Smooth muscle cell (in vitro differentiated cells): ENCODE data around the gene TACC2. TPM values are rescaled to one million over a fixed set of nuclear protein-coding genes. Genes with fewer than 3 reads are reported as not detected.

ENCODE experiments used
- DNase-seq: peaks from one replicate; lab custom pipeline; 2025; ENCODE audit not compliant: unreplicated experiment; lab: John Stamatoyannopoulos, UW
- H2AFZ ChIP-seq: fragments of 200-600 bp; sonication (generic); 2 replicates; pipeline ENCODE4 v1.6.0; 2016; ENCODE audit warnings: antibody characterized with exemption, low read depth, mild to moderate bottlenecking
- H3F3A ChIP-seq: fragments of 200-600 bp; sonication (generic); 2 replicates; pipeline ENCODE4 v1.6.0; 2017; ENCODE audit warnings: antibody characterized with exemption, low read depth
- H3K27ac ChIP-seq: fragments of 200-600 bp; sonication (generic); 2 replicates; pipeline ENCODE4 v1.5.1; 2016; ENCODE audit warnings: low read depth, mild to moderate bottlenecking
- H3K27me3 ChIP-seq: fragments of 200-600 bp; sonication (generic); 2 replicates; pipeline ENCODE4 v1.6.1; 2016; ENCODE audit warnings: low read depth, mild to moderate bottlenecking
- H3K36me3 ChIP-seq: fragments of 200-600 bp; sonication (generic); 2 replicates; pipeline ENCODE4 v1.5.1; 2016; ENCODE audit warnings: low read depth
- H3K4me1 ChIP-seq: fragments of 200-600 bp; sonication (generic); 2 replicates; pipeline ENCODE4 v1.5.1; 2016; ENCODE audit warnings: low read depth
- H3K4me2 ChIP-seq: fragments of 200-600 bp; sonication (generic); 2 replicates; pipeline ENCODE4 v1.6.0; 2016; ENCODE audit warnings: mild to moderate bottlenecking
- H3K4me3 ChIP-seq: fragments of 200-600 bp; sonication (generic); 2 replicates; pipeline ENCODE4 v1.5.1; 2016; ENCODE audit warnings: mild to moderate bottlenecking
- H3K79me2 ChIP-seq: fragments of 200-600 bp; sonication (generic); 2 replicates; pipeline ENCODE4 v1.6.0; 2016; ENCODE audit warnings: low read depth, mild to moderate bottlenecking
- H3K9ac ChIP-seq: fragments of 200-600 bp; sonication (generic); 2 replicates; pipeline ENCODE4 v1.6.0; 2016; ENCODE audit warnings: low read depth
- H3K9me3 ChIP-seq: fragments of 200-600 bp; sonication (generic); replicated peaks from 2 replicates; pipeline ENCODE4 v1.5.1; 2016; ENCODE audit warnings: low read depth
- H4K20me1 ChIP-seq: fragments of 200-600 bp; sonication (generic); 2 replicates; pipeline ENCODE4 v1.6.0; 2016; ENCODE audit warnings: low read depth
- WGBS: methylation state at CpG from one replicate; pipeline ENCODE4 v1.1.7; 2016; ENCODE audit warnings: low lambda C conversion rate; 5-methylcytosine and 5-hydroxymethylcytosine counted together
- polyA plus RNA-seq: library from polyadenylated mRNA; unstranded; fragments of >200 nt; fragmentation: Nextera tagmentation; extraction: Ambion mirVana; gene quantifications from 2 replicates; pipeline ENCODE4 v1.2.1, GENCODE V29; 2016
- total RNA-seq: library from RNA; depleted of rRNA; stranded (reverse); fragments of >200 nt; gene quantifications from 2 replicates; pipeline ENCODE4 v1.2.3, GENCODE V29; 2014
- TF ChIP-seq, protein P1 (sequence below): fragments of 200-600 bp; sonication (generic); IDR thresholded peaks from 2 replicates; pipeline ENCODE4 v1.5.1; 2017; ENCODE audit warnings: borderline replicate concordance, mild to moderate bottlenecking, antibody characterized with exemption; ENCODE audit not compliant: insufficient read depth, poor library complexity, severe bottlenecking

TACC2 gene
- total and polyA plus RNA-seq, 2 experiments from 2014 or later, result 2.8 to 7.6 TPM

DNA sequence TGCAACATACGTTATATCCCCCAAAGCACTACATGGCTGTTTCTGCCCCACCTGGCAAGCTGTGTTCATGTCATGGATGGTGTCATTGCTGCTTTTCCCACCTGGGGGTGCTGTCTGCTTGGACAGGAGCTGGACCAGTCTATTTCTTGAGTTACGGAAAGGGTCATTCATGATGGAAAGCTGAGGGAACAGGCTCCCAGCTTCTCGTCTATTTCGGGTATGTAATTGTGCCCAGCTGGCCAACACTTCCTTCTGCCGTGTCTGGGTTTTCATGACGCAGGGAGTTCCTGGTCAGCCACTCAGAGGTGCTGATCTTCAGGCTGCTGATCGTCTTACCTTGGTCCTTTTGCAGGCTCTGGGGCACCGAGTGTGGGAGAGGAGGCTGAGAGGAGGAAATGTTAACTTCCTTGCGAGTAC, 290.8 kb downstream of the TACC2 start:
- Histone ChIP-seq H4K20me1 (no peaks in the 10 kb centered on the region), H3K27ac (no peak overlapping the region), H3K4me3 (no peak overlapping the region), H2AFZ (no peak overlapping the region), H3K4me1 (no peaks in the 10 kb centered on the region), H3F3A (no peaks in the 10 kb centered on the region), H3K79me2 (no peaks in the 10 kb centered on the region), H3K9me3 (no peaks in the 10 kb centered on the region), H3K36me3 (no peaks in the 10 kb centered on the region), H3K27me3 (no peaks in the 10 kb centered on the region), H3K4me2 (no peak overlapping the region), H3K9ac (no peak overlapping the region)
- TF ChIP-seq, protein P1, sequence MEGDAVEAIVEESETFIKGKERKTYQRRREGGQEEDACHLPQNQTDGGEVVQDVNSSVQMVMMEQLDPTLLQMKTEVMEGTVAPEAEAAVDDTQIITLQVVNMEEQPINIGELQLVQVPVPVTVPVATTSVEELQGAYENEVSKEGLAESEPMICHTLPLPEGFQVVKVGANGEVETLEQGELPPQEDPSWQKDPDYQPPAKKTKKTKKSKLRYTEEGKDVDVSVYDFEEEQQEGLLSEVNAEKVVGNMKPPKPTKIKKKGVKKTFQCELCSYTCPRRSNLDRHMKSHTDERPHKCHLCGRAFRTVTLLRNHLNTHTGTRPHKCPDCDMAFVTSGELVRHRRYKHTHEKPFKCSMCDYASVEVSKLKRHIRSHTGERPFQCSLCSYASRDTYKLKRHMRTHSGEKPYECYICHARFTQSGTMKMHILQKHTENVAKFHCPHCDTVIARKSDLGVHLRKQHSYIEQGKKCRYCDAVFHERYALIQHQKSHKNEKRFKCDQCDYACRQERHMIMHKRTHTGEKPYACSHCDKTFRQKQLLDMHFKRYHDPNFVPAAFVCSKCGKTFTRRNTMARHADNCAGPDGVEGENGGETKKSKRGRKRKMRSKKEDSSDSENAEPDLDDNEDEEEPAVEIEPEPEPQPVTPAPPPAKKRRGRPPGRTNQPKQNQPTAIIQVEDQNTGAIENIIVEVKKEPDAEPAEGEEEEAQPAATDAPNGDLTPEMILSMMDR, result peak; percentile 58
- 52% methylated on average over 9 of the region's 9 CpGs for WGBS
- DNase-seq, result no peak

DNA sequence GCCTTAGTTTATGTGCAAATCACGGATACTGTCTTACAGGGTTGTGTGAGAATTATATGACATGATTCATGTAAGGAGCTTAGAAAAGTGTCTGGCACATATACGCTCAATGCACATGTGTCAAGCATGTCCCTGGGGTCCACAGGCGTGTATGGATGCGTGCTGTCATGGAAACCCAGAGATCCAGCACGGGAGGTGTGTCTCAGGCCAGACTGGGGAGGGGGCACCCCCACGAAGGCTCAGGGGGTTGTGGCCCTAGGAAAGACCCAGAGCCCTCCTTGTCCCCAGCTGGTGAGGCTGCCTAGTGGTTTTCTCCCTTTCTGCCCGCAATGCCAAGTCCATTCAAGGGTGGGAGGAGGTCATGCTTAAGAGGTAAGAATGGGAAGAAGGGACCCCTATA, 291.2 kb downstream of the TACC2 start:
- Histone ChIP-seq H3K27ac (no peak overlapping the region), H3K4me2 (no peak overlapping the region), H3K79me2 (no peaks in the 10 kb centered on the region), H3K27me3 (no peaks in the 10 kb centered on the region), H3K4me3 (no peak overlapping the region), H3K36me3 (no peaks in the 10 kb centered on the region), H3K4me1 (no peaks in the 10 kb centered on the region), H3K9me3 (no peaks in the 10 kb centered on the region), H3K9ac (no peak overlapping the region), H4K20me1 (no peaks in the 10 kb centered on the region), H3F3A (no peaks in the 10 kb centered on the region), H2AFZ (no peak overlapping the region)
- TF ChIP-seq, protein P1, result no peak
- 81% methylated on average over 7 of the region's 7 CpGs for WGBS
- no peak for DNase-seq

DNA sequence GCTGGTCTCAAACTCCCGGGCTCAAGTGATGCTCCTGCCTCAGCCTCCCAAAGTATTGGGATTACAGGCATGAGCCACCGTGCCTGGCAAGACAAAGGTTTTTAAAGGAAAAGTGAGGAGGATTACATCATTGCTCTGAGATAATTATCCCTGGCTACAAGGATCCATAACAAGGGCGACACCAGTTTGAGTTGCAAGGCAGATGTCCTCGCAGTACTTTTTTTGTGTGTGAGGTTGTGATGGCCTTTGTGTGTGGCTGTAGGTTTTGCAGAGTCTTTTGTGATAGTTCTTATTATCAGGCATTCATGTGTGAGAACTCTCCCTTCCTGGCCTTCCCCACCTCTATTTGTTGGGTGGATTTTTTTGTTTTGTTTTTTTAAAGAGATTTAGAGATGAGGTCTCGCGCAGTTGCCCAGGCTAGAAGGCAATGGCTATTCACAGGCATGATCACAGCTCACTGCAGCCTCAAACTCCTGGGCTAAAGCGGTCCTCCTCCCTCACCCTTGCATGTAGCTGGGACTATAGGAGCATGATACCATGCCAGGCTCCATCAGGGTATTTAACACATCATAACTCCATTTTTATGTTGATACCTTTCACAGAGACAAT, 292.2 kb downstream of the TACC2 start:
- no peak overlapping the region for H3K4me3 ChIP-seq
- no peak overlapping the region for H3K27ac ChIP-seq
- DNase-seq, result no peak
- TF ChIP-seq, protein P1, result no peak
- H3K9me3 ChIP-seq, result no peaks in the 10 kb centered on the region
- no peaks in the 10 kb centered on the region for H3K4me1 ChIP-seq
- no peak overlapping the region for H3K9ac ChIP-seq
- no peak overlapping the region for H3K4me2 ChIP-seq
- no peaks in the 10 kb centered on the region for H3K79me2 ChIP-seq
- H3K36me3 ChIP-seq, result no peaks in the 10 kb centered on the region
- H4K20me1 ChIP-seq, result no peaks in the 10 kb centered on the region
- H3F3A ChIP-seq, result no peaks in the 10 kb centered on the region
- H2AFZ ChIP-seq, result no peak overlapping the region
- 97% methylated on average over 7 of the region's 7 CpGs for WGBS
- no peaks in the 10 kb centered on the region for H3K27me3 ChIP-seq

DNA sequence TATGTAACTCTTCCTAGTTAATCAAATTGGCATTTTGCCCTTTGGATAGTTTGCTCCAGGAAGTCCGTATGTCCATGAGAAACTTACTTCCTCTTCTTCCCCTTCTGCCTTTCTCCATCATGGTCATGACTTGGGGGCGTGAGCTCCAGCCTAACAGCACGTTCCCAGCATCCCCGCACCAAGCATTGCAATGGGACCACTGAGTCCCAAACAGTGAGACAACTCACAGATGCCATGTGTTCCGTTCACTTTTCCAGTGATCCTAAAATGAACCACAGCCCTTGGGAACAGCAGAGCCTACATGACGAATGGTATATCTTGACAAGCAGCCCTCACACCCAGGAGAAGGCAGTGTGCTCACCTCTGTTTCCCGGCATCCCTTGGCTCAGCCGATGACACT, 292.8 kb downstream of the TACC2 start:
- Histone ChIP-seq H3K36me3 (no peaks in the 10 kb centered on the region), H3K27ac (peak overlapping the region; percentile 17), H3K79me2 (no peaks in the 10 kb centered on the region), H3K27me3 (no peaks in the 10 kb centered on the region), H3K4me2 (peak overlapping the region; percentile 8), H3K9ac (no peak overlapping the region), H3K9me3 (no peaks in the 10 kb centered on the region), H3K4me1 (peaks cover 2% of the 10 kb centered on the region), H2AFZ (no peak overlapping the region), H4K20me1 (no peaks in the 10 kb centered on the region), H3F3A (no peaks in the 10 kb centered on the region), H3K4me3 (no peak overlapping the region)
- 93% methylated on average over 8 of the region's 8 CpGs for WGBS
- TF ChIP-seq, protein P1, result no peak
- DNase-seq, result no peak
